GM19239 (cell line): ENCODE data around the gene TRIO.

Experiments used
- DNase-seq: peaks from one replicate; pipeline ENCODE4 v3.0.0; 2011; ENCODE audit warnings: low spot score; ENCODE audit not compliant: insufficient read length
- FAIRE-seq: peaks from 2 replicates; lab custom pipeline; 2011; peaks lifted over from hg19 to GRCh38; lab: Jason Lieb, UNC

The TRIO gene

DNA sequence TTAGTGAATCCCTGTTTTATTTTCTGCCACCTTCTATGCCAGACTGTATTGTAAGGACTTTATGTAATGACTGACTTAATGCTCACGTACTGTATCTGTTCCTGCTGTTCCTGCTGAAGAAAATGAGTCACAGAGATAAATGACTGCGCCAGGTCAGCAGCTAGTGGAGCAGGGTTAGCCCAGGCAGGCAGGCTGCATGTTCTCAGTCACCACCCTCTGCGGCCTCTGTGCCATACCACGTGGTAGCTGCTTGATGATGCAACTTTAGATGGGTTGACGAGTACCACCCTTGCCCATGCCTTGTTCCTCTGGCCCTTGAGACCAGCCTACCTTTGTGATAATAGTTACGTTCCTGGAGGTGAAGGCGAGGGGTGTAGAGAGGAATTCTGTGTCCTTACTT is 161.9 kb downstream of the TRIO start:
- FAIRE-seq (no peak), DNase-seq (no peak)

DNA sequence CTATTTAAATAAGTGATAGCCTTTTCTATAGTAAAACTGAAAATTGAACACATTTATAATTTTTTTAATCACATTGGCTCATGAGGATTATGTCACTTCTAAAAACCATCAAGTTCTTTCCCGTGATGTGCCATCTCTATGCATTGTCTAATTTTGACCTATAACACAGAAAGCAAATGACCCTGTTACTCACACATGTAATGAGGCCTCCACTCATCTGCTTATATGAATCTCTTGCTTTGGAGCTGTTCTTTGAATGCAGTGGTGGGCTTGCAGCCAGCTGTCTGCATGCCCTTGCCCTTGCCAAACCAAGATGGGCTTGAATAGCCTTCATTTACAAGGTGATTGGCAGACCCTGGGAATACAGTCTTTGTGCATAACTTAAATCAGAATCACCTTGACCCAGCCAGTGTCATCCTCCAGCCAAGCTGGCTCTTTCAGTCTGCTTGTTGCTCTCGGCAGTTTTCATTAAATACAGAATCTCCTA is 163.2 kb downstream of the TRIO start:
- DNase-seq = no peak
- no peak for FAIRE-seq

GRCh38 chr5:14308384-14309154 is 165.4 kb downstream of the TRIO start:
- DNase-seq = no peak
- FAIRE-seq = no peak

GRCh38 chr5:14309199-14309598 is 166.1 kb downstream of the TRIO start:
- DNase-seq = no peak
- no peak for FAIRE-seq

DNA sequence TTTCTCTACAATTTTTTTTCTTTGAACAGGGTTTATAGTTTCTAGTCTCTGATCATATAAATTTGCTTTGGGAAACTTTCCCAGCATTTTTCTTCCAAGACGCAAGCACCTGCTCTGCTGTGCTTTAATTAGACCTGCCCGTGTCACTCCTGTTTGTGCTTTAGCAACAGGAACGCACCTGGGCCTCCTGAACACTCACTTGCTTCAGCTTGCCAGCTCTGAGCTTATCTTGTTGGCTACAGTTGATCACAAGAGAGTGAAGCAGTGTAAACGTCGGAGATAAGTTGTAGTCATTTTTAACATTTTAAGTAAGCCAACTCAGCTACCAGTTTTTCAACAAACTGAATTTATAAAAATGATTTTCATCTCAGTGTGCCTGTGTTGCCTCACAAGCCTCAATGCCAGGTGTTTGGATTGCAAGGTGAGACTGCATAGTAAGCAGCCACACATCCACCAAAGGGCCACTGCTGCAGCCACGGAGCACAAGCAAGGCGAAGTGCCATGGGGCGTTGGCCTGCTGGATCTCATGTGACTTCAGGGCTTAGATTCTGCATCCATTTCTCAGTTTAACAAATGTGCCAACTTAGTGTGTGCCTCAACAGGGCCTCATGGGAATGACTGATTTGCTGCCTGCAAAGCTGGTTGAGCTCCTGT is 166.9 kb downstream of the TRIO start:
- DNase-seq = no peak
- no peak for FAIRE-seq

GRCh38 chr5:14310901-14311300 is 167.8 kb downstream of the TRIO start:
- FAIRE-seq (no peak), DNase-seq (no peak)

DNA sequence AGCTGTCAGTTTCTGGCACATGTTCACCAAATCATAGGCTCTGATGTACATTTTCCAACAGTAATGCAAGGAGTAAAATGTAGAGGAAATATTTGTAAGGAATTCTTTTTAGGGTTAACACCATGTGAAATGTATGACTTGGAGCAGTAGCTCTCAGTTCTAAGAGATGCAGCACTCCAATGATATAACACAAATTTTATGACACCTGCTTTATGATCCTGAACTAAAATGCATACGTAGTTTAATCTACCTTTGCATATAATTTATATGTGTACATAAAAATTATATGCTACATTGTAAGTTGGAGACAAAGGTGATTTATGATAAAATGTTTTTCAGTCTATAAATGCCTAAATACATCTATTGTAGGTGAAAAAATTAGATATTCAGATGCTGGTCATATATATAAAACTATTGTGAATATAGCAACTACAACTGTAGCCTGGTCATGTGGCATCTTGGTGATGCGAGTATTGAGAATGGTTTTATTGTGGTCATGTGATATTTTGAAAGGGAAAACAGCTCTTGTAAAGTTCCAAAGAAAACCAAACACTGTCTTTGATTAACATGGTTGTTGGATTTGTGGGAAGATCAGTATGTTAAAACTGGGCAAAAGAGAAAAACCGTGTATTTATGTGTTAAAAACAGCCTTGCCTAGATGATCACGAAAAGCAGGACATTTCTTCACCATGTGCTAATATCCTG is 171.0 kb downstream of the TRIO start:
- no peak for DNase-seq
- FAIRE-seq = no peak

DNA sequence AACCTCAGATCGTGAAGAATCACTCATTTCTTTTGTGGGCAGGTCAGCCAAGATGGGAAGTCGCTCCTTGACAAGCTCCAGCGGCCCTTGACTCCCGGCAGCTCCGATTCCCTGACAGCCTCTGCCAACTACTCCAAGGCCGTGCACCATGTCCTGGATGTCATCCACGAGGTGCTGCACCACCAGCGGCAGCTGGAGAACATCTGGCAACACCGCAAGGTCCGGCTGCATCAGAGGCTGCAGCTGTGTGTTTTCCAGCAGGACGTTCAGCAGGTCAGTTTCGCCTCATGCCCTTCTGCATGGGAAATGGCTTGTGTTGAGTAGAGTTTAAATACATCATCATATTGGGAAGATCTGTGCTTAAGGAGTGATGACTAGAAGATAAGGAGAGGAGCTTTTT is 173.3 kb downstream of the TRIO start:
- DNase-seq (no peak), FAIRE-seq (no peak)

DNA sequence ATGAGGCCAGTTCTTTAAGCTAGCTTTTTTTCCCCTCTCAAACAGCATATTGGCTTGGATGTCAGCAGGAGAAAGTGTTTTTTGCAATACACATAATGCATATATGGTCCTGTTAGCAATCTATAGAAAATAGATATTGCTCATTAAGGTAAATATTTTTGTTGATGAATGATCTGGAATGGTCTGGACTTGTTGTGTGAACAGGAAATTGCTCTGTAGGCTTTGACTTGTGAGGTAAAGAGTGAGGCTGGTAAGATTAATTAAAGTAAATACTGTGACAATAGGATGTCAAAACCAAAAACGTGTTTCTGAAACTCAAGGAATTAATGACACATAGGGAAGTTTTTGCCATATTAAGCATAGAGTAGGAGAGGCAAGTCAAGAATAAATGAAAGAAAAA is 176.0 kb downstream of the TRIO start:
- no peak for FAIRE-seq
- no peak for DNase-seq

- FAIRE-seq = no peak
- DNase-seq = no peak
Measured at GRCh38 chr5:14321936-14322335, 178.8 kb downstream of the TRIO start.

DNA sequence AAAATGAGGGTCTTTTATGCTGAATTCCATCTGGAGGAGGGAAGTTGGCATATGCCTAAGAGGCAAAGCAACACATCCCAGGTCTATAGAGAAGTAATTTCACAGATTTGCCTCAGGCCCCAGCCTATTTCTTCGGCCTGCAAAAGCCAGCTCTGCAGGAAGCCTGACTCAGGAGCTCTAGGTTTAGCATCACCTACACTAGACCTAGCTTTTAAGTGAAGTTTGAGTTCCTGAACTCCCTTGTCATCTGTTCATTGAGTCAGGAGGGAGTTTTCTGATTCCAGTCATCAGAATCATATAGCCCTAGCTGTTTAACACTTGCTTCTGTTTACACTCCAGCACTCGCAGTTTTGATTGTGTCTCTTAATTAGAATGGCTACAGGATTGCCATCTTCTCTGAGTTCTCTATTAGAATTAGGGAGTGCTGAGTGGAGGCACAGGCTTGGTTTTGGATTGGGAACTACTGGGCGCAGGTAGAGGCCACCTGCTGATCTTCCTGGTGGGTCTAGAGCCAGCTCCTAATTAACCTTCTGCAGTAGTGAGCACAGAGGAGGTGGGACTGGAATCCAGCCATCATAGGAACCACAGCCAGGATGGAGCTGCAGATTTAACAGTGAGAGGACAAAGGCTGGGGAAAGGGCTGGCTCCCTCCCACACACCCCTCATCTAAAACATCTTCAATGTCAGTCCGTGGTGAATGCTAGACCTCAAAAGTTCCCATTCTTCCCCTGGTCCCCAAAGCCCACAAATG is 179.5 kb downstream of the TRIO start:
- FAIRE-seq (no peak), DNase-seq (no peak)

DNA sequence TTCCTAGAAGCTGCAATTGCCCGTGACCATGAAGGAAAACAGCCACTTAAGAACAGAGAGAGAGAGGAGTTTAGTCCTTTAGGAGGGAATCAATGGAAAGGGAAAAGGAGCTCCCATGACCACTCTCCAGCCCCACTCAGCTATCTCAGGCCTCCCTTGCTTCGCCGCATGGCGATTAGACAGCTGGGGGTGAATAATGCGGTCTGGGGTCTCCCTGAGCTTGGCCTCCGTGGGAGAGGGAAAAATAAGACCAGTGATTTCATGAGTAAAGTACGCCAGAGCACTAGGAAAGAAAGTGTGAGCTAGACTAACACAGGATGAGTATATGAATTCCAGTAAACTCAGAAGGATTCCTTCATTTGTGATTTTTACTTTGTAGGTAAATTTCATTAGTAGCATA is 180.3 kb downstream of the TRIO start:
- FAIRE-seq = no peak
- DNase-seq = no peak

- DNase-seq (no peak), FAIRE-seq (no peak)
Measured at GRCh38 chr5:14325369-14325768, 182.2 kb downstream of the TRIO start.

DNA sequence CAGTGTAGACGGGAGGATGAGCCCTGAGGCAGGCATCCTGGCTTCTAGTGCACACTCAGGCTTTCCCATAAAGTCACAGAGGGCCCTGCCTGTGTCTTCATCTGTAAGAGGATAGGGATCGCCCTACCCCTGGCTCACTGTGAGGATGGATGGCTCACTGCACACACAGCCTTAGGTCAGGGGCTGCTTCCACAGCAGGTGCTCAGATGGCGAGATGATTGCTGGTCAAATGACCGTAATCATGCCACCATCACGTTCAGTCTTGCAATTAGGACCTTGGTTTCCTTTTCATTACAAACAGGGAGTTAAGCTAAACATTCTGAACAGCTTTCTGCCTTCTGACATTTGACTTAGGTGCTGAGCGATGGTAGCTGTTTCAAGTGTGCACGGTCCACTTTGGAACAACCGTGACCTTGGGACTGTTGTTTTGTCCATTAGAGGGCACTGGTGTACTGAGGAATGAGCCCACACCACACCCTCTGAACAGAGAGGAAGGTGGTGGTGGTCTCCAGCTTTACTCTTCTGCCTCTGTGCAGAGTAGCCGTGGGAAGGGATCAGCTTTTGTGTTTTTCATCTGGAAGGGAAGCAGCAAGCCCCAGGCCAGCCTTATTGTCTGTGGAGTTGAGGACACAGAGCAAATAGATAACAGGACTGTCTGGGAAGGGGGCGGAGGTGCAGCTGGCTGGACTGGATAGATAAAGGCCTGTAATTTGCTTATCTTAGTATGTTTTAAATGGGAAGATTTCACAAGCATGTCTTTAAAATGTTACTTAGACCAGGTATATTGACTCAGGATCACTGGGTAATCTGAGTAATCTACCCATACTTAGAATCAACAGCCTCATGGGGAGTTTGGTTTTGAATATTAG is 183.1 kb downstream of the TRIO start:
- FAIRE-seq (no peak), DNase-seq (no peak)

DNA sequence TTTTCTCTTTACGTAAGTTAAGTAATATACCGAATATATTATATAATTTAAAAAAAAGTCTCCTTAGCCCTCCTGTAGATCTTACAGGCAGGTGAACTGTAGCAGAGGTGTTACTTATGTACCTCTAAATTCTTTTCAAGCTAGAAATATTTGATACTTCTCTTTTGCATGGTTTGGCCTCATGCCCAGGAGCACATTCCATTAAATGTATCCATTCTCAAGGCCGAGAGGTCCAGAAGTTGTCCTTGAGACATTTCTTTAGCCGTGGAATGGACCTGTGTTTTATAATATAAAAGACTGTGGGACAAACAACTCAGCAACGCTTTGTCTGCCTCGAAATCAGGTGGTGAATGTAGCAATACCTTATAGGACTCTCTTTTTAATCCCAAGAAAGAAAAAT is 184.5 kb downstream of the TRIO start:
- no peak for FAIRE-seq
- DNase-seq = no peak

- DNase-seq = no peak
- no peak for FAIRE-seq
Measured at GRCh38 chr5:14328144-14328543, 185.0 kb downstream of the TRIO start.

- FAIRE-seq = no peak
- no peak for DNase-seq
Measured at GRCh38 chr5:14330291-14330690, 187.1 kb downstream of the TRIO start.

GRCh38 chr5:14330729-14331385 is 187.7 kb downstream of the TRIO start:
- no peak for DNase-seq
- FAIRE-seq = no peak

GRCh38 chr5:14331386-14331781 is 188.2 kb downstream of the TRIO start:
- DNase-seq = no peak
- FAIRE-seq = no peak
